ENCODE measurements around the gene ADAM10.

ADAM10 gene

GRCh38 chr15:58749532-58750337 lies at the start of gene ADAM10:
Gene ADAM10 (minus strand): TSS chr15:58749707. CDS start chr15:58749534, 173 bp downstream.
- no peak for TF ChIP-seq CTCF (IDR thresholded peaks at IDR 0.05; ENCODE audit: control insufficient read depth, insufficient read depth, low read depth, low read length, missing control alignments)
- peak within 1 kb of the TSS; percentile 80 for H3K4me3 ChIP-seq (ENCODE audit: control insufficient read depth, low read depth, low read length)
- DNase-seq (ENCODE audit: low read depth): peak; percentile 95

GRCh38 chr15:58797505-58797904 lies 48.0 kb upstream of the ADAM10 start:
- no peak for DNase-seq (ENCODE audit: low read depth)

DNA sequence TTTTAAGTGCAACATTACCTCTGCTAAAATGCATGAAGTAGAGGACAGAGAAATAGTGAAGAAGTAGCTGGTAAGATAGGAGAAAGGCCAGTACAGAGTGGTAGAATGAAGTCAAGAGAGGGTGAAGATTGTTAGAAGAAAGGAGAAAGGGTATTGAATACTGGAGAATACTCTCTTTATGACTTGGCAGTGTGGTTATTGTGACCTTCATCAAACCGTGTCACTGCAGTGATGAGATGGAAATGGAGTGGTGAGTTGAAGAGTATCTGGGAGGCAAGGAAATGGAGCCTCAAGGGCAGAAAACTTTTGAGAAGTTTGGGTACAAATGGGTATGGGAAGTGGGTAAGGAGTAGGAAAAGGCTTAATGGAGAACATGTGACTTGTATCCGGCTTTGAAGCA lies 46.3 kb upstream of the ADAM10 start:
- no peak overlapping the region for H3K4me3 ChIP-seq (ENCODE audit: control insufficient read depth, low read depth, low read length)
- TF ChIP-seq CTCF (IDR thresholded peaks at IDR 0.05; ENCODE audit: control insufficient read depth, insufficient read depth, low read depth, low read length, missing control alignments): no peak
- no peak for DNase-seq (ENCODE audit: low read depth)

More at GRCh38 chr15:58797505-58797904, 48.0 kb upstream of the ADAM10 start:
- no peak overlapping the region for H3K4me3 ChIP-seq (ENCODE audit: control insufficient read depth, low read depth, low read length)
- TF ChIP-seq CTCF (IDR thresholded peaks at IDR 0.05; ENCODE audit: control insufficient read depth, insufficient read depth, low read depth, low read length, missing control alignments): no peak

GRCh38 chr15:58793862-58794261 lies 44.4 kb upstream of the ADAM10 start:
- no peak for TF ChIP-seq CTCF (IDR thresholded peaks at IDR 0.05; ENCODE audit: control insufficient read depth, insufficient read depth, low read depth, low read length, missing control alignments)
- no peak for DNase-seq (ENCODE audit: low read depth)
- no peak overlapping the region for H3K4me3 ChIP-seq (ENCODE audit: control insufficient read depth, low read depth, low read length)

GRCh38 chr15:58788056-58788710 lies 38.7 kb upstream of the ADAM10 start:
- TF ChIP-seq CTCF (IDR thresholded peaks at IDR 0.05; ENCODE audit: control insufficient read depth, insufficient read depth, low read depth, low read length, missing control alignments): no peak
- H3K4me3 ChIP-seq (ENCODE audit: control insufficient read depth, low read depth, low read length): no peak overlapping the region
- DNase-seq (ENCODE audit: low read depth): no peak

DNA sequence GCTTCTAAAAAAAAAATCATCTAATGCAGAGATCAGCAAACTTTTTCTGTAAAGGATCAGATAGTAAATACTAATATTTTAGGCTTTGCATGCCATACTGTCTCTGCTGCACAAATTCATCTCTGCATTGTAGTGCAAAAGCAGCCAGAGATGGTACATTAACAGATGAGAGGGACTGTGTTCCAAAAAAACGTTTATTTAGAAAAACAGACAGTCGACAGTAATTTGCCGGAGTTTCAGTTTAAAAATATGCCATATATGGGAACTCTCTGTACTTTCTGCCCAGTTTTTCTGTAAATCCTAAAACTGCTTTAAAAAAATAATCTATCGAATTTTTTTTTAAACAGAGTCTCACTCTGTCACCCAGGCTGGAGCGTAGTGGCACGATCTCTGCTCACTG lies 35.8 kb upstream of the ADAM10 start:
- no peak for TF ChIP-seq CTCF (IDR thresholded peaks at IDR 0.05; ENCODE audit: control insufficient read depth, insufficient read depth, low read depth, low read length, missing control alignments)
- no peak overlapping the region for H3K4me3 ChIP-seq (ENCODE audit: control insufficient read depth, low read depth, low read length)
- DNase-seq (ENCODE audit: low read depth): no peak
